ENCODE results near the gene RAPGEF4. TPM values are rescaled to one million over a fixed set of nuclear protein-coding genes. Genes with fewer than 3 reads are reported as not detected.

The RAPGEF4 gene
- polyA plus RNA-seq, 4 donors: 5.8 to 13.0 (median 9.6) TPM

DNA sequence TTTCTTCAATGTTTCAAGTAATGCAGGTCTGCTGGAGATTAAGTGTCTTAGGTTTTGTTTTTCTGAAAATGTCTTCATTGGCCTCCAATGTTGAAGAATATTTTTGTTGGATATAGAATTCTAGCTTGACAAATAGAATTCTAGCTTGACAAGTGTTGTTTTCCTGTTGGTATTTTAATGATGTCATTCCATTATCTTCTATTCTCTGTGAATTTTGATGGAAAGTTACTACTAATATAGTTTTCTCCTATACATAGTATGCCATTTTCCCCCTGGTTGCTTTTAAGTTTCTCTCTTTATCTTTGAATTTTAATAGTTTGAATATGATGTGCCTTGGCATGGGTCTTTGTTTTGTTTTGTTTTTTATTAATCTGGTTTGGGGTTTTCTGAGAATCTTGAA, 119.9 kb downstream of the RAPGEF4 start:
- no peak for DNase-seq (ENCODE audit: low read depth in 4 of 4, low spot score in 3 of 4)

DNA sequence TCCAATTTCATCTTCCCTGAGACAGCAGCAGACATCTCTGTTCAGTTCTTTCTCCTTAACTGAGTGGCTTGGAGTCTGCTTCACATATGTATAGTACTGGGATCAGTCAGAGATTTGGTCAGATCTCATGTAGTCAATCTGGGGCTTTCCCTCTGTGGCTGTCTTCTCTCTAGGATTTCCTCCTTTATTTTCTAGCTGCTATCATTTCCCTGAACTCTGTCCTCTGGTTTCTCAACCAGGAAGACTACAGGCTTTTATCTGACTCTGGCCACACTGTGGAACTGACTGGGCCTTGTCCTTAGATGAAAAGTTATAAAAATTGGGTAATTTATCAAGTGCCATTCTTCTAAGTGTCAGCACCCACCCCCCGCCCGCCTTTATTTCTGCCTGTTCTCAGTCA, 121.0 kb downstream of the RAPGEF4 start:
- no peak for DNase-seq (ENCODE audit: low read depth in 4 of 4, low spot score in 3 of 4)

DNA sequence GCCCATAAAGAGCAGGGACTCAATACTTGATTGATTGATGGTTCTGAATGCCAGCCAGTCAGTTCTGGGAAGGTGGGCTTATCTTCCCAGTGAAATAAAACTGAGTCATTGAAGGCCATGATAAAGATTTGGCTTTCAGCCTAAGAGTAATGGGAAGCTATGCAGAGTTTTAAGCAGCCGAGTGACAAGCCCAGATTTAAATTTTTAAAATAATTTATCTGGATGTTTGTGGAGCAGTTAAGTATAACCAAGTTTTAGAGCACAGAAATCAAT, 122.8 kb downstream of the RAPGEF4 start:
- no peak for DNase-seq (ENCODE audit: low read depth in 4 of 4, low spot score in 3 of 4)

DNA sequence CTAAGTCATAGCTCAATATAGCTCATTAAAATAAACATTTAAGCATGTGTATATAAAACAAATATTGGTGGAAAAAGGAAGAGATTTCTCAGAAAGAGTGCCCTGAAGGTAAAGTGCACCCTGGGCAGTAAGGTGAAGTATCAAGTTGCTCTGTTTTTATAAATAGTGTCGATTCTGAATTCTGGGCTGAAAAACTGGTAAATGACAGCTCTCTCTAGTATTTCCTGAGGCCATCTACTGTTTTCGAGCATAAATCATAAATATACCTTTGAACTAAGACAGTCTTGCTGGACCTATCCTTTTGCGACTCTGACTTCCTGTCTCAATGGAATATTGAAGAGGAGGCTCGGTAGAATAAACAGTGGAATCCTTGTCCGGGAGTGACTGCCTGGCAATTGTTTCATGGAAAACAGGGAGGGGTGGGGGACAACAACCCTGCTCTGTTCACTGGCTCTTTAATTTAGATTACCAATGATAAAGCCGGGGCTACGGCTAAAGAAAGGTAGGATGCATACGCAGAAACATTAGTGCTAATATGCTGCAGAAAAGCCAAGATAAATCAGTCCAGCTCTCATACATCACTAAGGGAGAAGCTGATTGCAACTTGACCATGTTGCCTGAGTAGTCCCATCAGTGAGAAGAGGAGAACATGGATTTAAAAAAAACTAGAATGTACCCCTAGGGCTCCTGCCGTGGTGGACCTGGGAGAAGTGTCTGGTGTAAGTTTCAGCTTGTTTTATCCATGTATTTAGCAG, 124.1 kb downstream of the RAPGEF4 start:
- no peak for DNase-seq (ENCODE audit: low read depth in 4 of 4, low spot score in 3 of 4)

DNA sequence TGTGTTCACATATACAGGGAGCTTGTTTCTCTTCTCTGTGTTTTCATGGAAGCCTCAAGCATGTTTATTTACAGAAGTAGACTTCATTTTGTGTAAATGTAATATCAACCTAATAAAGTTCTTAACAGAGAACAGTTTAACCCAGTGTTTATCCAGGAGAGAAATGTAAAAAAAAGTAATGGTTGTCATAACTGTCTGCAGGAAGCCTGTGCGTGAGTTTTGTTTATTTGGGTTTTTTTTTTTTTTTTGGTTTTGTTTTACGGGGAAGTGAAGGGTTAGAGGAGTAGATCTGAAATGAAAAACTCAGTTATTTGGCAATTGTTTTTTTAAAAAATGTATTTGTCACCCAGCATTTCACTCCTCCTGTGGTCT, 124.7 kb downstream of the RAPGEF4 start:
- DNase-seq (ENCODE audit: low read depth in 4 of 4, low spot score in 3 of 4): no peak

DNA sequence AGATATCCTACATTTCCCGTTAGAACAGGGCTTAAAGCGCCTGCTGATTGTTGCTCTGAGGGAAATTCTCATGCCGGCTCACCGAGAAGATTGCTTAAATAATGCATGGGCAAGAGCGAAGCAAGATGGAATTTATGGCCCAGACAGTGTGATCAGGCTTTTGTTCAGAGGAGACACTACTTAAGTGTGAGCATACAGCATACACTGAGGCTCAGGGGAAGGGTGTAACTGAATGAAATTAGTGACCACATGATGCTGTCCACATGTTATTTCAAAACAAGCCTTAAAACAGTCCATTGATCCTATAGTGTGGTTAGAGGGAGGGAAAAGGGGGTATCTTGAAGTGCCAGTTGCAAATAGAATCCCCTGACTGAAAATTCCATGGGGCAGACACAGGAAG, 125.5 kb downstream of the RAPGEF4 start:
- DNase-seq (ENCODE audit: low read depth in 4 of 4, low spot score in 3 of 4): no peak

DNA sequence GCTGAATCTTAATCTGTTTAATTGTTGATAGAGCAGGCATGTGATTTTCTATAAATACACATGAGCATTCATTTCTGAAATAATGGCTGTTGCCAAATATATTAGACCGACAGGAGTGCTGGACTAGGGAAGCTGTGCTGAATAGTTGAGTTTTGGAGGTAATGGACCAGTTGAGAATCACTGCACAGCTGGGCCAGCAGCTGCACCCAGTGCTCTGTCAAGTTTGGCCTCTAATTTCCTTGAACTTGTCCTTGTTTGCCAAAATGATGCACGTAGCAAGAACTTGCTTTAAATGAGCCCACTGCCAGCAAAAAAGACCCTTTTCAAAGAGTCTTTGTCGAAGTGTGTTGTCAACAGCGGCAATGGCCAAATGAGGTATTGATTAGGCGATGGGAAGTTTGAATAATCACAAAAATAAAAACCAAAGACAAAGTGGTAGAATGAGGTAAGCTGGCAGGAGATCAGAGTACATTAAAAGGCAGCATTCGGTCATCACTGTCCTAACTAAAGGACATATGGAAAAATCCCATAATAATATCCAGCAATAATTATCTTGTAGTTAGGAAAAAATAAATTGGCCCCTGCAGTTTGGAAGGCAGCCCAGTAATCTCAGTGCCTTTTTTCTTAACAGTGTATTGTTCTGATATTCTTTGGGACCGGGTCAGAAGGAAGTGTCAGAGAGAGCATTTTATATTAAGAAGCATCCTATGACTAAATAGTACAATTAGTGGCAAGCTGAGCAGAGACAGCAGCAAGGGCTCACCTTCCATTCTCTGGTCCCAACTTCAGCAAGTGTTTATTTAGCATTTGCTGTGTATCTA, 126.2 kb downstream of the RAPGEF4 start:
- DNase-seq (ENCODE audit: low read depth in 4 of 4, low spot score in 3 of 4): no peak

DNA sequence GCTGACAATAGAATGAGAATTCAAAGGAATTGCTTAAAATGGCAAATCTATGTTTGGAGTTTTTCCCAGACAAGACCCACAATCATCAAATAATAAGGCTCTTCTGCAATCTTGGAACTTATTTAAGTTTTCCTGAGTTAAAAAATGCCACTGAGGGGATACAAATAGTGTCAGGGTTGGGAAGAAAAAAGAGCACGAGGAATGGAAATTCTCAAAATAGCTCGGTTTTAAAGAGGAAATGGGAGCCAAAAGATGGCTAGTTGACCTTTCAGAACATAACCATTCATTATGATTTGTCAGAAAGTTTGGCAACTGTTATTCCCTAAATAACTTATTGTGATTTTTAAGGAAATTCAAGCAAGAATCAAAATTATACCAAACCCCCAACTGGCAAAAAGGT, 127.7 kb downstream of the RAPGEF4 start:
- DNase-seq (ENCODE audit: low read depth in 4 of 4, low spot score in 3 of 4): no peak

DNA sequence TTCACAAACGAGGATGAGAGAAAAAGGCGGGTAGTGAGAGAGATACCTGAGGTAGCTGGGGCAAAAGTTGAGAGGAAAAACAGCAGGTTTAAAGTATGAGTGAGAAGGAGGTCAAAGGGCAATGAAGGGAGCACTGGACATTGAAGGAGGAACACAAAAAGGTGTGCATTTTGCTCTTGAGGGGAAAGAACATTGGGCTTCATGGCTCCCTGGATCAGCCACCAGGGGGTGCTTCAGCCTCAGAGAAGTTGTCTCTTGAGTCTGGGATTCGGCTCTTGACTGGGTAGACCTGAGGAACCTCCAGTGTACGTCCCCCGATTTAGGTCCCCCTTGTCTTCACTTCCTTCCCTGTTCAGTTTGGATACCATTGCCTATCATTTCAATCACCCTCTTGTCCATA, 128.5 kb downstream of the RAPGEF4 start:
- no peak for DNase-seq (ENCODE audit: low read depth in 4 of 4, low spot score in 3 of 4)

DNA sequence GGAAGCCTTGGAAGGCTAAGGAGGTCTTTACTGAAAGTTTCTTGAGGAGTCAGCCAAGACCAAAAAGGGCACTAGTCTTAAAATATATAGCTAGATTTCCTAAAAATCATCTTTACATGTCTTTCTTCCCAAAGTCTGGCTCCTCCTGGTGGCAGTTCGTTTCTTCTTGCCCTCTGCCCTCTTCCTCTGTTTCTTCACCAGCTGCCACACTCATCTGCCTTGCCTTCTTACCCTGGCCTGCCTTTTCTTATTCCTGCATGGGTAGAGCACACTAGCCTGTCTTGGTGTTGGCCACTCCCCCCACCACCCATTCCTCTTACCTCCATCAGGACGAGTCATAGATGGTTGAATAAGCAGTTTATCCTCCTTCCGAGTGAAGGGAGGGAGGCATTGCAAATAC, 129.8 kb downstream of the RAPGEF4 start:
- no peak for DNase-seq (ENCODE audit: low read depth in 4 of 4, low spot score in 3 of 4)

DNA sequence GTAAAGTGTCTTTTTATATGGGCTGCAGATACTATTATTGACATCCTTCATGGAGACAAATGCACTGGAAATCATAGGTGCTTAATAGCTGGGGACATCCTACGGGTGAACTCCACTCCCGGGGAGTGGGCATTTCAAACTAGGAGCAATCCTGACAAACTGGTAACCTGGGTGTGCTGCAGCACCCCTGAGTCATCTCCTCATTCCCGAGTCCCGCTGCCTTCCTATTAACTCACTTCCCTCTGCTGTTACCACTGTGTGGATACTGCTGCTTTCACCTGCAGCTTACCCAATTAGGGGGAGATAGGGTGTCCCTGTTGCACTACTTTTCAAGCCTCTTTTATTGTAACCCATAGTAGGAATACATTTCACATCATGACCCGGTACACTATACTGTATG, 134.2 kb downstream of the RAPGEF4 start:
- DNase-seq (ENCODE audit: low read depth in 4 of 4, low spot score in 3 of 4): no peak

DNA sequence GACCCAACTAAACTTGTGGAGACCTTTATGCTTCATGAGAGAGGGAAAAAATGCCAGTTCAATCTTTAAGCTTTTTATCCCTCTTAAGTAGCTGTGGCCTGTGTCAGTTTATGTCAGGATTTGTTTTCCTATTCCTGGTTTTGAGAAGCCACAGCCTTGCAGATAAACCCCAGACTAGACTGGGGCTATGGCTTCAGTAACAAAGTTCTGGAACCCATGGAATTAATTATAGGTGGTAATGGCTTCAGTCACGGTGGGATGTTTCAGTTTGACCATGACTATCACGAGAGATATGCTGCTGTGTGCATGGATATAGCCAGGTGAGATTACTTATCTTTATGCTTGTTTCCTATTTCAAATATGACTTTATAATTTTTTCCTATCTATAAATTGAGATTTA, 134.8 kb downstream of the RAPGEF4 start:
- no peak for DNase-seq (ENCODE audit: low read depth in 4 of 4, low spot score in 3 of 4)

DNA sequence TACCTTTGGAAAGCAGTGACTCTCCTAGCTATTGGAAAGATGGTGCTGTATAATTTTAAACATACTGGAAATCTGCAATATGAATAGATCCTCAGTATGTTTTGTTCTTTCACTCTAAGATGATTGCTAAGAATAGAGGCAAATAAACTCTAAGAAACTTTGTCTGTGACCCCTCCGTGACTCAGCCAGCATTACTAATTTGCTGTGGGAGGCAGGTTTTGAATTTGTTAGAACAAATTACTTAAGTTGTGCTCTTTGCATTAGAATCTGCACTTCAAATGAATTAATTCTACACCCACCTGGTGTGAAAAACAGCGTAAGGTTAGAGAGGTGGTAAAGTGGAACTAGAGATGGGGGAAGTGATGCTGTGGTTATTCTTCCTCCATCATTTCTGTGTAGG, 142.2 kb downstream of the RAPGEF4 start:
- DNase-seq (ENCODE audit: low read depth in 4 of 4, low spot score in 3 of 4): no peak

DNA sequence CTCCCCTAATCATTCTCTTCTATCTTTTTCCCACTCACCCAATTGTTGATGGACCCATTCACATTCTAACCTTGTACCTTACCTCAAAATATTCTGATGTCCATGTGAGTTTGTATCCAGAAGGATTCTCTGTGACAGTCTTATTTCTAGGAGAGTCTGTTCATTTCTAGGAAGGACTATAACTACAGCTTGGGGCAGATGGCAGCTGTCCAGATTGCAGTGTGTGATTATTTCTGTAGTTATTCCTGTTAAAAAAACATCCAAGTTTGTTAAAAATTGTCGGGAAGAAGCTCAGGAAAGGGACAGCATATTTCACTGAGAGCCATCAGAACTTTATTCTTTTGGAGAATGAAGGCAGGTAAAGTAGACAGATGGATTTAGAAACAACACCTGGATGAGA, 142.6 kb downstream of the RAPGEF4 start:
- no peak for DNase-seq (ENCODE audit: low read depth in 4 of 4, low spot score in 3 of 4)

DNA sequence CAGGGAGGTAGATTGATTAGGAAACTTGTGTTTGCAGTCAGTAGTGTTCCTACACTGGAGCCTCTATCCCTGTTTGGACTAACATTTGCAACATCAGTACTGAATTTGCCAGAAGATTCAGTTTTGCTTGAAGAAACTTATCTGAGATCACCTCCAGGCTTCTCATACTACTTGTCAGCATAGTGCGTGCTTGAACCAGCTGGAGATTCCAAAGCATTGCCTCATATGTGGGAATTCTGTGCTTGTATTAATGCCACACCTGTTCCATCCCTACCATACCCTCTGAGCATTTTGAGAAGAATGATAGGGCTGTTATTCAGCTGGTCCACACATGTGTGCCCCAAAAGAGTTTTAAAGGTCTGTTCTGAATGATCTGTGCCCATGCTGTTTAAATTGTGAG, 148.7 kb downstream of the RAPGEF4 start:
- no peak for DNase-seq (ENCODE audit: low read depth in 4 of 4, low spot score in 3 of 4)

DNA sequence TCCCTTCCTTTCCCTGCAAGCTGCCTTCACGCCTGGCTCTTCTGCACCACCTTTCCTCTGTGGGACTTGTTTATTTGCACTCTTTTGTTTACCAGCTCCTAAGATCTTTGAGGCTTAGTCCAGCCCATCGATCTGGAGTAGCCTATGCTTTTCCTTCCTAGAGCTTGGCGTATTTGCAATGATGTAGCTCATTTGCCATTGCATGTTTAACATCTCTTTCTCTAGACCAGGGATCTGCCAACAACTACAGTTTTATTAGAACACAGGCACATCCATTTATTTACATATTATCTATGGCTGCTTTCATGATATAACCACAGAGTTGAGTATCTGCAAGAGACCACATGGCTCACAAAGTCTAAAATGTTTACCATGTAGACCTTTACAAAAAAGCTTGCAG, 150.4 kb downstream of the RAPGEF4 start:
- DNase-seq (ENCODE audit: low read depth in 4 of 4, low spot score in 3 of 4): no peak

DNA sequence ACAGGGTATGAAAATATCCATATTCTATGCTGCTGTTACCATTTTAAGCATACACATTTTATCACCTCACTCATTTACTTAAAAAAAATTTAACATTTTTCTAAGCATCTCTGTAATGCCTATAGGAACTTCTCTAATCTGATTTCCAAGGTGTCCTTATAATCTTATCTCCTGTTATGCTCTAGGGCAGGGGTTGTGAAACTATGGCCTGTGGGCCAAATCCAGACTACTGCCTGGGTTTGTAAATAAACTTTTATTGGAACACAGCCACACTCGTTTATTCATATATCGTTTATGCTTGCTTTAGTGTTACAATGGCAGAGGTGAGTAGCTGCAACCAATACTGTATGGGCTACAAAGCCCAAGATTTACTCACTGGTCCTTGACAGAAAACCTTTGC, 151.6 kb downstream of the RAPGEF4 start:
- DNase-seq (ENCODE audit: low read depth in 4 of 4, low spot score in 3 of 4): no peak

DNA sequence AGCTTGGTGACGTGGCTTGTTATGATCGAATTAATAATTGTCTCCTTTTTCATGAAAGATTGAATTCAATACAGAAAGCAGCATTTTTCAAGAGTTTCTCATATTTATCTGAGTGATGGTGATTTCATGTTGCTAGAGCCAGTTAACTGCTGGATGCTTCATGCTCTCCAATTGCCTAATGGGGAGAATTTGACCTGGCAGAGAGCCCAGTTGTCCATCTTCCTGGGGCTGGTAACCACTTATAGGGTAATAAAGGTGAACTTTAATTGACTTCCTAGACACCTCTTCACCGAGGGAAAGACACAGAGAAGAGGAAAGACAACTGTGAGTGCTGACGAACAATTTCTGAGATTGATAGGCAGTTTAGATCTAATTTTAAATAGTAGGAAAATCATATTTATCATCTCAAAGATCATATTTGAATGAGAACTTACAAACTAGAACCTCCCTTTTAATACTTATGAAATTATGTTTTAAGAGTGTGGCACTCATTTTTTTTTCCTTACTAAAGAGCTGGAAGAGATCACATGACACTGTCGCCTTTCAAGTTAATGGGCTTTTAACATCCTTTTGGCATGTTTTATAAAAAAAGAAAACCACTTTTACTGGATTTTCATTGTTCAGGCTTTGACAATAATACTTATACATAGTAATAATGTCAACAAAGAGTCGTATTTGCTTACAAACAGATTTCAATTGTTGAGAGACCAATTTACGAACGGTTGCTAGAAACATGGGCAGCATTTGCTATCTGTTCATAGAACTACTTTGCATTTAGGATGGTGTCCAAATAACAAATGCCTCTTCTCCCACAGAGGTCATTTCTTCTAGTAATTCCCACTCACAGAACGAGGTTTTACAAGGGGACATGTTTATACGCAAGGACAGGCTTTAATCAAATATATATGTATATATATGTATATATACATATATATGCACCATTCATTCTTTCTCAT, 153.3 kb downstream of the RAPGEF4 start:
- no peak for DNase-seq (ENCODE audit: low read depth in 4 of 4, low spot score in 3 of 4)

DNA sequence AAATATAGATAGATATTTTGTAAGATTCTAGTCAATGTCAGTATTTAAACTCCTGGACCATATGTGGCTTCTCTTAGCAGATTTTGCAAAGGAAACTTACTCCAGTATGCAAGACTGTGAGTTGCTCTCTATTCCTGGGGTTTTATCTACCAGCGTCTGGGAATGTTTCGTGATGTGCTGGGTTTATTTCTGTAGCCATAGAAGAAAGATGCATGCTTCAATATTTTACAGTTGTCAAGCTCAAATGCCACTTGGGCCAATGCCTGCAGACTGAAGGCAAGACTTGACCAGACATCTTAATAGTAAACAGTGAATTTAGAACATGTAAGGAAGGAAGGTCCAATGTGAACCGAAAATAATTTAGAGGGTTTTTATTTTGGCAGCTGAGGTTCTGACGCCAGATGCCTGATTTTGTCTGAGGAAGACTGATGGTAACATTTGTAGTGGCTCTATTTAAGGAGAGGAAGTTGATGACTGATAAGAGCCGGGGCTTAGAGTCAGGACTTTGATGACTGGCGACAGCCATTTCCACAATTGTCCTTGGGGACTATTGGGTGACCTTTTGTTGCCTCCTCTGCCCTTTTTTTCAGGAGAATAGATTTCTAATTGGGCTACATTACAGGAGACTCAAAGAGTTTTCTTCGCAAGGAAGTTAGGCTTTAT, 154.3 kb downstream of the RAPGEF4 start:
- DNase-seq (ENCODE audit: low read depth in 4 of 4, low spot score in 3 of 4): no peak

DNA sequence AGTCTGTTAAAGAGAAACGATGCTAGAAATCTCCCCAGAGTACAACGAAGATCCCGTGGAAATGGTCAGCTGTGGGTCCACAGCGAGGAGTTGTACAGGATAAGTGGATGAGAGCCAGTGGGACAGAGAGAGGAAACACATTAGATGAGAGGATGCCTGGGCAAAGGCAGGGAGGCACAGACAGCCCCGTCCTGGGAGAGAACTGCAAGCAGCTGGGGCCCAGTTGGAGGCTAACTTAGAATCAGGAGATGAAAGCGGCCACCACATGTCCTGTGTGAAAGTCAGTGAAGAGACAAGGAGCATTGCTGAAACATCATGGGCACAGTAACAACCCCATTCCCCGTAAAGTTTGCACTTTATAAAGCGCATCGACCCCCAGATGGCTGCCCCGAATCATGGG, 157.5 kb downstream of the RAPGEF4 start:
- no peak for DNase-seq (ENCODE audit: low read depth in 4 of 4, low spot score in 3 of 4)

DNA sequence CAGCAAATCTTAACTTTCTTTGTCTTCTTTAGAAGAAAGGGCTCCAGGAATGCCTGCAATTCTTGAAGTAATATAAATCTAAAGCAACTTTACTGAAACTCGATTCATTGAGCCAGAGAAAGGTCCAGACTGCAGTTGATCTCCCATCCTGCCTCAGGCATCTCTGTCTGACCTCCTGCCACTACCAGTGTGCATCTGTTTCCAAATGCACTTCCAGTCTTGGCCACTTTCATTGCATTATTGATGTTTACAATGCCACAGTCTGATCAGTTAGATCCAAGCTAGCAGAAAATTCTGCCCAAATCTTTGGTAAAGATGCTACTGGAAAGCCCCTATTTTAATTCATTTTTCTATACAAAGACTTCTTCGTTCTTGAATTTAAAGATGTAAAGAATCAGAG, 158.0 kb downstream of the RAPGEF4 start:
- DNase-seq (ENCODE audit: low read depth in 4 of 4, low spot score in 3 of 4): no peak
